ENCODE results near the gene ZNF107.

- TF ChIP-seq CTCF (IDR thresholded peaks at IDR 0.05) = no peak
- TF ChIP-seq POLR2A (IDR thresholded peaks at IDR 0.05) = no peak
Observed at GRCh38 chr7:64666663-64667050, 724 bp downstream of the ZNF107 start.
